Fibroblast of lung (primary cell): ENCODE data around the gene GSDMA. TPM values are rescaled to one million over a fixed set of nuclear protein-coding genes. Genes with fewer than 3 reads are reported as not detected.

ENCODE experiments used
- DNase-seq, 2 donors: peaks; one replicate each; pipeline versions ENCODE4 v3.0.0 to v3.0.0-alpha.2; 2010; ENCODE audit warnings: low read depth in 2 of 2
- H2AFZ ChIP-seq: 2 replicates; pipeline ENCODE4 v1.5.1; 2012; ENCODE audit warnings: low read length, control low read depth, inconsistent platforms
- H3K27ac ChIP-seq: 2 replicates; pipeline ENCODE4 v1.5.1; 2011; ENCODE audit warnings: low read length, control low read depth; ENCODE audit not compliant: insufficient read depth
- H3K27me3 ChIP-seq: 2 replicates; pipeline ENCODE4 v1.5.1; 2011; ENCODE audit warnings: mild to moderate bottlenecking, low read length; ENCODE audit not compliant: control insufficient read depth, insufficient read depth
- H3K36me3 ChIP-seq: 2 replicates; pipeline ENCODE4 v1.5.1; 2011; ENCODE audit warnings: low read length; ENCODE audit not compliant: control insufficient read depth, insufficient read depth
- H3K4me1 ChIP-seq: 2 replicates; pipeline ENCODE4 v1.5.1; 2011; ENCODE audit warnings: low read length; ENCODE audit not compliant: control insufficient read depth, insufficient read depth; ENCODE audit errors: extremely low read depth
- H3K4me2 ChIP-seq: 2 replicates; pipeline ENCODE4 v1.5.1; 2011; ENCODE audit warnings: low read length, control low read depth; ENCODE audit not compliant: insufficient read depth; ENCODE audit errors: extremely low read depth
- H3K4me3 ChIP-seq, 4 experiments: fragments of 200-600 bp in 1 of 4; sonication (generic) in 1 of 4; replicated peaks in 1 of 4; 2 replicates each; pipeline ENCODE4 v1.5.1; 2011 to 2016; ENCODE audit warnings: low read length in 4 of 4, low read depth in 3 of 4, mild to moderate bottlenecking in 3 of 4, control low read depth in 2 of 4, inconsistent platforms in 1 of 4, mixed read lengths in 1 of 4; ENCODE audit not compliant: insufficient read depth in 1 of 4; ENCODE audit errors: control extremely low read depth in 1 of 4
- H3K79me2 ChIP-seq: 2 replicates; pipeline ENCODE4 v1.5.1; 2012; ENCODE audit warnings: mild to moderate bottlenecking, low read length, inconsistent platforms; ENCODE audit not compliant: control insufficient read depth, insufficient read depth
- H3K9ac ChIP-seq: 2 replicates; pipeline ENCODE4 v1.5.1; 2011; ENCODE audit warnings: mild to moderate bottlenecking, low read length, control low read depth; ENCODE audit not compliant: insufficient read depth
- H3K9me3 ChIP-seq: 2 replicates; pipeline ENCODE4 v1.5.1; 2012; ENCODE audit warnings: low read depth, low read length; ENCODE audit not compliant: control insufficient read depth, insufficient read depth
- H4K20me1 ChIP-seq: 2 replicates; pipeline ENCODE4 v1.5.1; 2011; ENCODE audit warnings: low read length; ENCODE audit not compliant: control insufficient read depth, insufficient read depth; ENCODE audit errors: extremely low read depth
- EZH2 ChIP-seq: IDR thresholded peaks from 2 replicates; pipeline ENCODE4 v1.5.1; 2012; ENCODE audit warnings: low read length, control low read depth, mild to moderate bottlenecking; ENCODE audit errors: missing control alignments
- polyA plus RNA-seq, 2 donors: library from polyadenylated mRNA; depleted of rRNA in 1 of 2; stranded (reverse) in 1 of 2; unstranded in 1 of 2; fragments of >200 nt; gene quantifications; 2 replicates each; pipeline ENCODE4 v1.2.1, GENCODE V29; 2011 to 2012; ENCODE audit warnings: missing spikeins in 1 of 2
- total RNA-seq: library from RNA; depleted of rRNA; stranded (reverse); fragments of >200 nt; gene quantifications from 2 replicates; pipeline ENCODE4 v1.2.1, GENCODE V29; 2014
- TF ChIP-seq, protein P1 (sequence below), 2 donors: IDR thresholded peaks in 1 of 2; conservative IDR thresholded peaks in 1 of 2; 1 replicate in 1 of 2; 2 replicates in 1 of 2; pipeline ENCODE4 v1.5.1; 2011 to 2012; ENCODE audit warnings: low read length in 2 of 2, control low read depth in 1 of 2, inconsistent platforms in 1 of 2, low read depth in 1 of 2, mild to moderate bottlenecking in 1 of 2

The GSDMA gene
- total and polyA plus RNA-seq, 2 donors (not counting 1 experiment from before 2014, with no cell fraction given) = not detected

DNA sequence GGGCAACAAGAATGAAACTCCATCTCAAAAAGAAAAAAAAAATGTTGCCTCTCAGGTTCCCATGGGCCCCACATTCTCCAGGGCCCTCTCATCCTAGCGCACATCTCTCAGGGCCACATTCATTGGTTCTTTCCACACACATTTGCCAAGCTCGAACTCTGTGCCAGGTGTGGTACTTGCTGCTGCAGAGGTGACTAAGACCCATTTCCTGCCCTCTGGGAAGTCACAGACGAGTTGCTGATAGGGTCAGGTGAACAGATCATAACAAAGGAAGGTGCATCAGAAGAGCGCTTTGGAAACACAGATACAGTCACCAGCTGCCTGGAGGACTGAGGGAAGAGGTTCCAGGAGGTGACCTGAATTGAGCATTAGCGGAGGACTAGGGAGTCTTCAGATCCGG is 1.0 kb downstream of the GSDMA start:
- no peak overlapping the region for H2AFZ ChIP-seq
- H3K4me1 ChIP-seq = no peaks in the 10 kb centered on the region
- H3K27ac ChIP-seq = no peak overlapping the region
- H3K27me3 ChIP-seq = peaks cover 11% of the 10 kb centered on the region
- H3K79me2 ChIP-seq = no peaks in the 10 kb centered on the region
- H3K4me3 ChIP-seq = no peak overlapping the region
- DNase-seq = no peak
- H3K4me2 ChIP-seq = no peak overlapping the region
- H3K9me3 ChIP-seq = no peaks in the 10 kb centered on the region
- no peak overlapping the region for H3K9ac ChIP-seq
- no peaks in the 10 kb centered on the region for H4K20me1 ChIP-seq
- no peaks in the 10 kb centered on the region for H3K36me3 ChIP-seq
- no peak for TF ChIP-seq EZH2
- TF ChIP-seq, protein P1, sequence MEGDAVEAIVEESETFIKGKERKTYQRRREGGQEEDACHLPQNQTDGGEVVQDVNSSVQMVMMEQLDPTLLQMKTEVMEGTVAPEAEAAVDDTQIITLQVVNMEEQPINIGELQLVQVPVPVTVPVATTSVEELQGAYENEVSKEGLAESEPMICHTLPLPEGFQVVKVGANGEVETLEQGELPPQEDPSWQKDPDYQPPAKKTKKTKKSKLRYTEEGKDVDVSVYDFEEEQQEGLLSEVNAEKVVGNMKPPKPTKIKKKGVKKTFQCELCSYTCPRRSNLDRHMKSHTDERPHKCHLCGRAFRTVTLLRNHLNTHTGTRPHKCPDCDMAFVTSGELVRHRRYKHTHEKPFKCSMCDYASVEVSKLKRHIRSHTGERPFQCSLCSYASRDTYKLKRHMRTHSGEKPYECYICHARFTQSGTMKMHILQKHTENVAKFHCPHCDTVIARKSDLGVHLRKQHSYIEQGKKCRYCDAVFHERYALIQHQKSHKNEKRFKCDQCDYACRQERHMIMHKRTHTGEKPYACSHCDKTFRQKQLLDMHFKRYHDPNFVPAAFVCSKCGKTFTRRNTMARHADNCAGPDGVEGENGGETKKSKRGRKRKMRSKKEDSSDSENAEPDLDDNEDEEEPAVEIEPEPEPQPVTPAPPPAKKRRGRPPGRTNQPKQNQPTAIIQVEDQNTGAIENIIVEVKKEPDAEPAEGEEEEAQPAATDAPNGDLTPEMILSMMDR (conservative IDR thresholded peaks at IDR 0.05 in 1 of 2, IDR thresholded peaks at IDR 0.05 in 1 of 2; ENCODE audit: low read depth in 1 of 2, low read length in 2 of 2) = no peak

DNA sequence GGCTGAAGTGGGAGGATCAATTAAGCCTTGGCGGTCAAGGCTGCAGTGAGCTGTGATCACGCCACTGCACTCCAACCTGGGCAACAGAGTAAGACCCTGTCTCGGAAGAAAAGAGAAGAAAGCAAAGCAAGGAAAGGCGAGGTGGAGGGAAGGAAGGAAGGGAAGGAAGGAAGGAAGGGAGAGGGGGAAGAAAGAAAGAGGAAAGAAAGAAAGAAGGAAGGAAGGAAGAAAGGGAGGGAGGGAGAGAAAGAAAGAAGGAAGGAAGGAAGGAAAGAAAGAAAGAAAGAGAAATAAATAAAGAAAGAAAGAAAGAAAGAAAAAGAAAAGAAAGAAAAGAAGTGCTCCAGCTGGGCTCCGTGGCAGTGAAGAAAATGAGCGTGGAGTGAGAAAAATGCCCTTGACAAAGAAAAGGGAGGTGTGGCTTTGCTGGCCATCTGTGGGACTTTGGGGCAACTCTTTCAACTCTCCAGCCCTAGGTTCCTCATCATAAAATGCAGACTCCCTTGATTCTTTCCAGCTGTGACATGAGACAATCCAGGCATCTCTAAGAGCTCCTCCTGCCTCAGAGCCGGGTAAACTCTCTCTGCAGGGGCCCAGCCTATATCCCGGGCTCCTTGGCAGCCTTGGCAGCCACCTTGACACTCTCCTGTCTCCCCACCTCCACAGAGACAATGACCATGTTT is 2.4 kb downstream of the GSDMA start:
- Histone ChIP-seq H3K27ac (no peak overlapping the region), H2AFZ (no peak overlapping the region), H4K20me1 (no peaks in the 10 kb centered on the region), H3K4me1 (no peaks in the 10 kb centered on the region), H3K9ac (no peak overlapping the region), H3K4me2 (no peak overlapping the region), H3K9me3 (no peaks in the 10 kb centered on the region), H3K36me3 (no peaks in the 10 kb centered on the region), H3K4me3 (no peak overlapping the region), H3K79me2 (no peaks in the 10 kb centered on the region), H3K27me3 (peaks cover 15% of the 10 kb centered on the region)
- no peak for TF ChIP-seq EZH2
- TF ChIP-seq, protein P1 (conservative IDR thresholded peaks at IDR 0.05 in 1 of 2, IDR thresholded peaks at IDR 0.05 in 1 of 2; ENCODE audit: low read depth in 1 of 2, low read length in 2 of 2) = no peak
- DNase-seq = no peak

DNA sequence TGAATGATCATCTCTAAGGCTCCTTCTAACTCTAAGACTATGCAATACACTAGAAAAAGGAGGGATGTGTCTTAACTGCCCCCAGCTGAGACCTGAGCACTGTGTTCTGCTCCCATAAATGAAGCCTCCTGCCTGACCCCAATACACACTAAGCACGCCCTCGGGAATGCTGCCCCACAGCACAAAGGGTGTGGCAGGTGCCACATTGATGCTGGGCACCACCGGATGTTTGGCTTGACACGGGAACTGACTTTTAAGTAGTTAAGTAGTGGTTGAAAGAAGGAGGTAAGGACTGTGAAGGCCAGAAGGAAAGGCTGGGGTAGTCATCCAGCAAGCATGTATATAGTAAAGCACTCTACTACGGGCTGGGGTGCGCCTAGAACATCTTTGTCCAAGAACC is 4.0 kb downstream of the GSDMA start:
- Histone ChIP-seq H2AFZ (no peak overlapping the region), H3K27ac (no peak overlapping the region), H3K4me1 (no peaks in the 10 kb centered on the region), H3K27me3 (peaks cover 30% of the 10 kb centered on the region), H3K9ac (no peak overlapping the region), H3K36me3 (no peaks in the 10 kb centered on the region), H3K9me3 (no peaks in the 10 kb centered on the region), H3K4me3 (no peak overlapping the region), H4K20me1 (no peaks in the 10 kb centered on the region), H3K4me2 (no peak overlapping the region), H3K79me2 (no peaks in the 10 kb centered on the region)
- no peak for DNase-seq
- no peak for TF ChIP-seq EZH2
- TF ChIP-seq, protein P1 (conservative IDR thresholded peaks at IDR 0.05 in 1 of 2, IDR thresholded peaks at IDR 0.05 in 1 of 2; ENCODE audit: low read depth in 1 of 2, low read length in 2 of 2) = no peak
